DMS79 (cell line): ENCODE data around the gene FGD2.
"Not testable (repeated sequence)": the region's sequence is repeated elsewhere in the genome, so short reads cannot be mapped to it uniquely, and the experiment has no call there.

Experiments
- DNase-seq: peaks from one replicate; lab custom pipeline; 2025; lab: John Stamatoyannopoulos, UW

FGD2 gene

DNA sequence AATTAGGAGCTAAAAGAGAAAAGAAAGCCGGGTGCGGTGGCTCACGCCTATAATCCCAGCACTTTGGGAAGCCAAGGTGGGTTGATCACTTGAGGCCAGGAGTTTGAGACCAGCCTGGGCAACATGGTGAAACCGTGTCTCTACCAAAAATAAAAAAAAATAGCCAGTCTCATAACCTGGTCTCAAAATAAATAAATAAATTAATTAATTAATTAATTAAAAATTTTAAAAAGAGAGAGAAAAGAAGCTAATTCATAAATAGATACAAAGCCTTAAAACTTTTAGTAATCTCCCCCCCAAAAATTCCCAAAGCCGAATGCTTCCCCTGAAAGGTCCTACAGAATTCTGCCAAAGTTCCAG lies 53.5 kb downstream of the FGD2 start:
- DNase-seq, result not testable (repeated sequence)

DNA sequence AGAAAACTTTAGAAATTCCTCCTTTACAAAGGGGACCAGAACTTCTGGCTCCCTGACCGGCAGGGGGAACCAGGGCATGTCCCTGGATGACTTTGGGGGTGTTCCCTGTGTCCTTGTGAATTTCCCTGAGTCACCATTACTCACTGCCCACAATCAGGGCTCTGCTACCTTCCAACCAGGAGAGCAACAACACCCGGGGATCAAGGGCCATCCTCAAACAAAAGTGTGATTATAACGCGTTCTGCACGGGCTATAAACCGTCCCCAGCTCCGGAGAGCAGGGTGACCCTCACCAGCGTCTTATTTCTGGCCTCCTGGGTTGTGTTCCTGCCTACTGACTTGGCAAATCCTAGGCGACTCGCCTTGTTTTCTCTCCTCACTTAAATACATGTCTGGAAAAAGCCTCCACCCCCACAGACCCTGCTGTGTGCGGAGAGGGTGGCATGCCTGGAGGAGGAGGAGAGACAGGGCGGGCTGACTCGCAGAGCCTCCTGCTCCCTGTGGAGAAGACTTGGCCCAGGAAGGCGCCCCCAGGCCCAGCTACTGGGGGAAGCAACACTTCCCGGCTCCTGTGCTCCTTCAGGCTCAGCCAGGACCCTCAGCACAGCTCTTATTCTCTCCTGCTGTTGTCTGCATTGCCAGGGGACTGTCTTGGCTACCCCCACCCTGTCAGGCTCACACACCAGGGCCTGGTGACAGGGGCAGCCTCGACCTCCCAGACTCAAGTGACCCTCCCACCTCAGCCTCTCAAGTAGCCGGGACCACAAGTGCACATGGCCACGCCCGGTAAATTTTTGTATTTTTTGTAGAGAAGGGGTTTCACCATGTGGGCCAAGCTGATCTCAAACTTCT lies 54.1 kb downstream of the FGD2 start:
- peak; percentile 81 for DNase-seq

DNA sequence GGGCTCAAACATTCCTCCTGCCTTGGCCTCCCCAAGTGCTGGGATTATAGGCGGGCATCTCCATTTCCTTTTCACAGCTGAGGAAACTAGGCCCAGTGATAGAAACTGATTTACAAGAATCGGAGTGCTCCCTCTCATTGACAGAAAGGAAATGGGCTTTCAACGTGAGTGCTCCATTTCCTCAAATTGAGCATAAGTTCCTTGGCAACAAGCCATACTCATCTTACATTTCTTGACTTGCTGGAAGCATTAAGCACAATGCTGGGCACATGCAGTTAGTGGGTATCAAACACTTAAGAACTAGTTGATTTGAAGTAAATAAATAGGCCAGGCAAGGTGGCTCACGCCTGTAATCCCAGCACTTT lies 54.7 kb downstream of the FGD2 start:
- DNase-seq, result peak; percentile 7

DNA sequence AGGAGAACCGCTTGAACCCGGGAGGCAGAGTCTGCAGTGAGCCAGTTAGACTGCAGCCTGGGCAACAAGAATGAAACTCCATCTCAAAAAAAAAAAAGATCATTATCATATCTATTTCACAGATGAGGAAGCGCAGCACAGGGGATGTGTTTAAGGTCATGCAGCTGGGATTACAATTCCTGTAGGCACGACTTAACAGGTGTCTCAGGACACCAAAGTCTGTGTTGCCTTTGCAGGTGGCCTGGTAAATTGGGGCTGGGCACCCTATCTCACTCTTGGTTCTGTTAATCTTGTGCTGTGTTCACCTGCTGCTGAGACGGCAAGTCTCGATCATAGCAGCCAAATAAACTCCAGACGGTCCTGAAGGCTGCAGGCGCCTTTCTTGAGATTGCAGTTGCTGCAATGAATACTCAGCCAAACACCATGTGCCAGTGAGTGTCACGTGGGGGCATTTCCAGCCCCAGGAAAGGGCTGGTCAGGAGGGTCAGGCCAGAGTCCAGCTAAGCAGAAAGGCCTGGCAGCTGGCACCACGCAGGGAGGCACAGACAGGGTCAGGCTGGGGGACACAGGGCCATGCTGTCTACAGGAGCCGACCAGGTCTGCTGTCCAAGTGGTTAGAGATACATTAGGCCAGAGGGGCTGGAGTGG lies 55.8 kb downstream of the FGD2 start:
- no peak for DNase-seq

DNA sequence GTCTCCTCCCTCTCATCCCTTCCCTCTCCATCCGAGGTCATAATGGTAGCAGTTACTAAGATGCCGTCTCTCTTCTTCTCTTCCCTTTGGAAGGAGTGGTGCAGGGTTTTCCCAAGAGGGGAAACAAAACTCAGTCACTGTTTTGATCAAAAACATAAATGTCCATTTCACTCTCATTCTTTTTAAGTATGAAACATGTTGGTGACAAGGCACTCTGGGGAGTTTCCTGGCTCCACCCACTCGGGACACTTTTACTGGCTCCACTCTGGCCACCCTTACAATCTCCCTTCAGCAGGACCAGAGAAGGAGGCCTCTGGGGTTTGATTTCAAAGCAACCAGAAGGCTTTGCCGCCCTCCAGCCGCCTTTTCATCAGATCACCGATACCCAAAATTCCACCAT lies 57.0 kb downstream of the FGD2 start:
- DNase-seq, result no peak

DNA sequence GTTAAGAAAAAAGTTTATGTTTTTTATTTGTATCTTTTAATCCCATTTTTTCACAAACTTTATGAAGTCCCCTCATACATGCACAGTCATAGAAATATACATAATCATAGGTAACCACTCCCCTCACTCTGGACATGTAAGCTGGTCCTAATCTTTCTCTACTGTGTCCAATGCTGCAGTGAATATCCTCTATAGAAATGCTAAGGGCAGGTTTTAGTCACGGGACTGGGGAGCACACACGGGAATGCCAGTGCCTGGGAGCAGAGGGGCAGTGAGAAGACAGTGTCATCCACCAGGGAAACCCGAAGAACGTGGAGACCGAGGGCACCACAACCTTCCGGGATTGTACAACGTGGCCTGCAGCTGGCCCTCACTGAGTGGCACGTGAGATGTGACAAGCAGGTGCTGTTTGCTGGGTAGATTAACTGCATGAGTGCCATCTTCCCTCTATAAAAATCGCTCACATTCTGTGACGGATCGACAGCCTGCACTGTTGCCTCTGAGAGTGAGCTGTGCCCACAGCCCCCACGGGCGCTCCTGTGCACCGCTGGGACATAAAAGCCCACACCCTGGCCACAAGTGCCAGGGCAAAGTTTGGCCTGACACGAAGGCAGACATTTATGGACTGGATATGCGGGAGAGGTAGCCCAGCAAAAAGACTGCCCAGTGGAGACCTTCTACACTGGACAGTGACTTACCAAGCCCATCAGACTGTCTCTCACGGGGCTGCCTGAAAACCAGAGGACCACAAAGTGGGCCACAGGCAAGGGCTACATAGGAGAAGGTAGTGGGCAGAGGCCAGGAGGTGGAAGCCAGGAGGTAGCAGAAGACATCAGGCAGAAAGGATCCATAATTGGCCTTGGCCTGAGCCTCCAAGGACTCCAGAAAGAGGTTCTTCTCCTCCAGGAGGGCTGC lies 63.2 kb downstream of the FGD2 start:
- DNase-seq, result peak; percentile 66

DNA sequence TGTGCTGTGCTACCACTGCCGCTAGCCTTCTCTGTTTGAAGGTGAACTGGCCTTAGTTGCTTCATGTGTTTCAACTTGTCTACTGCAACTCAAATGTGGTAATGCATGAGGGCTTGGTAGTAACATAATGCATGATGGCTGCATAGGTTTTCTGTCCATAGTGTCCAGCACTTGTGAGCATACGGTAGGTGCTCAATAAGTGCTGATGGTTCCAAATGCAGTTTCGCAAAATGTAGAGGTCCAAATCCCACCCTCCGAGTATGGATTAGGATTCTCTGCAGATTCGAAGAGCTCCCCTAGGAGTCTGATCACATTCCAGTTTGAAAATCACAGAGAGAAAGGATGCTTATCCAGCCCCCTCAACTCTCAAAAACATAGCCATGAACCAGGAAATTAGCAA lies 64.2 kb downstream of the FGD2 start:
- no peak for DNase-seq

DNA sequence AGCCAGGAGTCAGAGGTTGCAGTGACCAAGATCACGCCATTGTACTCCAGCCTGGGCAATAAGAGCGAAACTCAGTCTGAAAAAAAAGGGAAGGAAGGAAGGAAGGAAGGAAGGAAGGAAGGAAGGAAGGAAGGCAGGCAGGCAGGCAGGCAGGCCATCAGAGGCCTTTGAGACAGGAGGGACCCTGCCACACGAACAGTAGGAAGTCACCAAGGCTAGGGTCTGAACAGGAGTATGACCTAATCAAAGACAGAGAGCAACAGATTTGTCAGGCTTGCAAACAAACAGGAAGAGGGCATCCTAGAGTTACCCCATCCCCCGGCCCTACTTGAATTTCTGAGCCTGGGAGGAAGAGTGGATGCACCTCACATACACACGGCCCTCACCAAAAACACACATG lies 67.1 kb downstream of the FGD2 start:
- DNase-seq, result no peak

DNA sequence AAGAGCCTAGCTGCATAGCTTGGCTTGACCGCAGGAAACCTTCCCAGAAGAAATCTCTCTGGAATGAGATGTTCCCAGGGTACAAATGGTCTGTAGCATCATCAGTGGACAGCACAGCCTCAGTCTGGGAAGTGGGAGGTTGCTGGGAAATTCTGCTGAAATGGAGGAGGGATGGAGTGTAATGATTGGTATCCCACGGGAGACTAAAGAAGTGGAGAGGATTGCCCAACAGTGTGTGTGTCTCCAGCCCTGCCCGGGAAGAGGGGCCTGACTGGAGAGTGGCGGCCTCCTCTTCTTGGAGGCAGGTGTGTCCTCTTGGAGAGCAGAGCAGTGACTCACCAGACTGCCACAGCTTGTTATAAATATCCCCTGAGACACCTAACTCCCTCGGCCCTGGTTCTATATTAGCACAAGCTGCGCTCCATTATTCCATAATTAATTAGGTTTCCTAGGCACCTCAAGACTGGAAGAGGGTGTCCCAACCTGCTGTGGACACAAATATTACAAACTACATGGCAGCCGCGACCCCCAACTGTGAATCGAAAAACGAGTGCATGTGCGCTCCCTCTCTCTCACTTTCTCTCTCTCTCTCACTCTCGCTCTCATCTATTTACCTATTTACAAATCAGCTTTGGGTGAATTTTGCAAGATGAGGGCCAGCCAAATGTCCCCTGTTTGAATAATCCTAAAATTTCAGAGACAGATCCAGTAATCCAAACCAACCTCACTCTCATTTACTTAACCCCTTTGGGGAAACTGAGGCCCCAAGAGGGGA lies 68.8 kb downstream of the FGD2 start:
- DNase-seq, result peak; percentile 33

DNA sequence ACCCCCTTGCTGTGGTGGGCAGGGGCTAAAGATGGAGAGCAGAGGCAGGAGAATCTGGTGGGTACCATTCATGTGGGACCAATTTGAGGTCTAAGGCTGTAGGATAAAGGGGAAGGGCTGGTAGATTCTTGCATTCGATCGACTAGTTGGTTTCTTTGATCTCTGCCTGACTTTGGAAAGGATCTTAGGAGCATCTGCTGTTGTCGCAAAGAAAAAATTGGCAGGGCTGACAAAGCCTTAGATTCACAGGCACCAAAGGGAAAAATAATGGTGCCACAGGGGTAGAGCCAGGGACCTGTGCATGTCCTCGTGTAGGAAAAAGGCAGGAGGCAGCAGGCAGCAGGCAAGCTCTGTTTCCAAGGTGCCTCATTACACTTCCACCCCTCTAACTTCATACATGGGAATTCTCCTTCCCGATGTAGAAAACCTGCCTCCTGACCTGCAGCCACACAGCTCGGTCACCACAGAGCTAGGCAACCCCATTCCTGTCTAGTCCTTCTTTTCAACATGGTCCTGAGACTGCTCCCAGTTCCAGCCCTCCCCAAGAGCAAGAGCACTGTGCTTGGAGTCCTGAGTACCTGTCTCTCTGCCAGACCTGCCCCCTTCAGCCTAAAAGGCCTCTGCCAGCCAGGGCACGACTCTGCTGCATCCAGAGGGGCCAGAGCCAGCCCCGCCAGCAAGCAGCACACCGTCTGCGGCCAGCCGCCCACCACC lies 71.9 kb downstream of the FGD2 start:
- no peak for DNase-seq

DNA sequence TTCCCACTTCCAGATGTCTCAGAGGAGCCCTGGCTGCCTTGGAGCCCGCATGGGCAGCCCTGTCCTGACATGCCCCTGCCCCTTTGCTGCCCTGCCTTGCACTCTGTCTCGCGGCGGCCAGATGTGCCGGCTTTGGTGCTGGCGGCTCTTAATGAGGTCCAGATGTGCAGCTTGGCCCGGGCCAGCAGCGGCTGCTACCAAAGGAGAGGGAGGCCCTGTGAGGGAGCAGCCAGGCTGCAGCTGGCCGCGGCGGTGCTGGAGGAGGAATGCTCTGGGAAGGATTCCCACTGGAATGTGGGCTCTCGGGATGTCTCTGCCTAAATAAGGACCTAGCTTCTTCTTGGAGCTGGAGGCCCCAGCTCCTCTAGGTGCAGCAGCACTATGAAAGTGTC lies 72.4 kb downstream of the FGD2 start:
- no peak for DNase-seq
